Right lobe of liver (tissue), 6 donors: ENCODE data around the gene CATSPERD. TPM values are rescaled to one million over a fixed set of nuclear protein-coding genes. Genes with fewer than 3 reads are reported as not detected.
A peak's percentile ranks its signal among the peaks of the same experiment; 100 is the strongest.

Experiments used
- ATAC-seq, 4 donors: fragments of 200-7000 bp; cut with Tn5 transposase; one replicate each; pipeline ENCODE4 v1.9.1; 2020; ENCODE audit warnings: mild to moderate bottlenecking in 4 of 4, moderate library complexity in 4 of 4
- DNase-seq, 3 donors: peaks; one replicate each; pipeline ENCODE4 v3.0.0-alpha.2; 2020
- H3K27ac ChIP-seq, 3 donors: fragments of 200-600 bp; one replicate each; pipeline ENCODE4 v1.8.0; 2022
- H3K27me3 ChIP-seq, 2 donors: fragments of 200-600 bp; one replicate each; pipeline ENCODE4 v1.8.0; 2022
- H3K36me3 ChIP-seq, 4 donors: fragments of 200-600 bp; sonication (generic) in 1 of 4; one replicate each; pipeline versions ENCODE4 v1.5.1 to v1.8.0; 2017 to 2022; ENCODE audit warnings: control low read depth in 1 of 4
- H3K4me1 ChIP-seq, 4 donors: fragments of 200-600 bp; sonication (generic) in 1 of 4; one replicate each; pipeline versions ENCODE4 v1.5.1 to v1.8.0; 2017 to 2022; ENCODE audit warnings: control low read depth in 1 of 4
- H3K4me3 ChIP-seq, 3 donors: fragments of 200-600 bp; one replicate each; pipeline ENCODE4 v1.8.0; 2022
- H3K9me3 ChIP-seq, 4 donors: fragments of 200-600 bp; sonication (generic) in 1 of 4; one replicate each; pipeline versions ENCODE4 v1.5.1 to v1.8.0; 2017 to 2022; ENCODE audit warnings: control low read depth in 1 of 4
- POLR2A ChIP-seq: fragments of 450-650 bp; IDR thresholded peaks from one replicate; pipeline ENCODE4 v1.6.1; 2017; ENCODE audit warnings: antibody characterized with exemption, mild to moderate bottlenecking
- WGBS: methylation state at CpG from one replicate; pipeline ENCODE4 v1.1.6; 2018; ENCODE audit warnings: low coverage, low lambda C conversion rate; ENCODE audit not compliant: insufficient coverage; ENCODE audit errors: missing lambda C conversion rate; 5-methylcytosine and 5-hydroxymethylcytosine counted together
- intact Hi-C, 2 donors: fragments of 100-400 bp; cut with DNase I; formaldehyde crosslinking; loops; one replicate each; pipeline versions ENCODE4 v1.11.2 to v1.14.1; 2022
- total RNA-seq, 6 experiments: library from RNA; depleted of rRNA in 2 of 6; stranded (reverse); fragments of >200 nt in 2 of 6; fragmentation: NEBNext Ultra II Directional in 3 of 6; extraction: Animal tissue kit (Norgen Biotek cat#: 25700) in 3 of 6; gene quantifications; one replicate each; pipeline versions ENCODE4 v1.1.0 to v1.2.4, GENCODE V29; 2016 to 2023
- TF ChIP-seq, protein P1 (sequence below), 4 donors: fragments of 200-600 bp in 3 of 4; fragments of 450-650 bp in 1 of 4; IDR thresholded peaks; one replicate each; pipeline versions ENCODE4 v1.5.1 to v1.8.0; 2016 to 2022; ENCODE audit warnings: antibody characterized with exemption in 4 of 4, mild to moderate bottlenecking in 2 of 4
- donor health status: DM: no; HTN: yes; CAD: no.
- donor health status: DM: no; HTN: no; CAD: no.
- donor health status: DM: no; HTN: no; CAD: no.
- donor health status: DM: no; HTN: yes; CAD: no.
- donor health status: DM: no; HTN: yes; CAD: no.

Gene CATSPERD
- total RNA-seq, 6 experiments from 2014 or later, result not detected

DNA sequence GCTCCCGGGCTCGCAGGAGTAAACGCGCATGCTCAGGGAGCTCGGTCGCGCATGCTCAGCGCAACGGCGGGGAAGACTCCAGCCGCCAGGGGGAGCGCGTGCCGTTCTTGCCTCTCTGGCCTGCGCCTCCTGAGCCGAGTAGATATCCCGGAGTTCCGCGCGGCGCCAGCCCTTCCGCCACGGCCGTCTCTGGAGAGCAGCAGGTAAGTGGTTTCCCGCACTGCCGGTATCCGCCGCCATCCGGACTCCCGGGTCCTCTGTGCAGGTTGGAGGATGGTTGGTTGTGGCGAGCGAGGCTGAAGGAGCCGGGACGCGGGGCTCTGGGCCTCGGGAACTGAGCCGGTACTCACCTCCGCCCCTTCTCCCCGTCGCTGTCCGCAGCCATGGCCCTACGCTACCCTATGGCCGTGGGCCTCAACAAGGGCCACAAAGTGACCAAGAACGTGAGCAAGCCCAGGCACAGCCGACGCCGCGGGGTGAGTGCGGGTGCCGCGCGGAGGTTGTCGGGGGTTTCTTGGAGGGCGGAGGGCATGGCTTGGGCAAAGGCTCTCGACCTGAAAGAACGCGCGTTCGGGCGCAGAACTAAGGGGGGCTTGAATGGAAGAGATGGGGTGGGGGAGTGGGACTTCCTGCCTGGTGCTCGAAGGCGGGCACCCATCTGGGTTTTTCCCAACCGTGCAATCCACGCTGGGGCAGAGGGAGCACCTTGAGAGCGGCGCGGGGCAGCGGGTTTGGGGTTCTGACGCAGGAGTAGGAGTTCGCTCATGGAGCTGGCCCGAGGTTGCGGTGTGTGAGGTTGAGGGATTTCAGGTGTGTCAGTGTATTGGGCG is 30.1 kb upstream of the CATSPERD start, which contains the start of gene RPL36:
TSS of gene RPL36 (plus strand) at position 171 of the 830 bp plus-strand sequence. CDS start at position 384, 213 bp downstream.
- peak; percentile 66 to 75 (median 73) for ATAC-seq
- TF ChIP-seq POLR2A, result peak; percentile 94
- TF ChIP-seq, protein P1, sequence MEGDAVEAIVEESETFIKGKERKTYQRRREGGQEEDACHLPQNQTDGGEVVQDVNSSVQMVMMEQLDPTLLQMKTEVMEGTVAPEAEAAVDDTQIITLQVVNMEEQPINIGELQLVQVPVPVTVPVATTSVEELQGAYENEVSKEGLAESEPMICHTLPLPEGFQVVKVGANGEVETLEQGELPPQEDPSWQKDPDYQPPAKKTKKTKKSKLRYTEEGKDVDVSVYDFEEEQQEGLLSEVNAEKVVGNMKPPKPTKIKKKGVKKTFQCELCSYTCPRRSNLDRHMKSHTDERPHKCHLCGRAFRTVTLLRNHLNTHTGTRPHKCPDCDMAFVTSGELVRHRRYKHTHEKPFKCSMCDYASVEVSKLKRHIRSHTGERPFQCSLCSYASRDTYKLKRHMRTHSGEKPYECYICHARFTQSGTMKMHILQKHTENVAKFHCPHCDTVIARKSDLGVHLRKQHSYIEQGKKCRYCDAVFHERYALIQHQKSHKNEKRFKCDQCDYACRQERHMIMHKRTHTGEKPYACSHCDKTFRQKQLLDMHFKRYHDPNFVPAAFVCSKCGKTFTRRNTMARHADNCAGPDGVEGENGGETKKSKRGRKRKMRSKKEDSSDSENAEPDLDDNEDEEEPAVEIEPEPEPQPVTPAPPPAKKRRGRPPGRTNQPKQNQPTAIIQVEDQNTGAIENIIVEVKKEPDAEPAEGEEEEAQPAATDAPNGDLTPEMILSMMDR (IDR thresholded peaks at IDR 0.05), result peak; percentile 97 to 99 (median 98)
- Histone ChIP-seq H3K4me3 (peak within 1 kb of the TSS; percentile 70 to 89 (median 71)), H3K4me1 (peaks cover 0 to 10% (median under 1%) of the 10 kb centered on the region in 4 donors), H3K9me3 (no peaks in the 10 kb centered on the region), H3K36me3 (peaks cover 0 to 35% (median 11%) of the 10 kb centered on the region in 4 donors), H3K27me3 (no peaks in the 10 kb centered on the region), H3K27ac (peak within 1 kb of the TSS; percentile 69 to 85 (median 72))
- intact Hi-C loops, result no loop called here
- DNase-seq, result peak; percentile 98
- WGBS, result under 1% methylated on average over 18 of the region's 73 CpGs

DNA sequence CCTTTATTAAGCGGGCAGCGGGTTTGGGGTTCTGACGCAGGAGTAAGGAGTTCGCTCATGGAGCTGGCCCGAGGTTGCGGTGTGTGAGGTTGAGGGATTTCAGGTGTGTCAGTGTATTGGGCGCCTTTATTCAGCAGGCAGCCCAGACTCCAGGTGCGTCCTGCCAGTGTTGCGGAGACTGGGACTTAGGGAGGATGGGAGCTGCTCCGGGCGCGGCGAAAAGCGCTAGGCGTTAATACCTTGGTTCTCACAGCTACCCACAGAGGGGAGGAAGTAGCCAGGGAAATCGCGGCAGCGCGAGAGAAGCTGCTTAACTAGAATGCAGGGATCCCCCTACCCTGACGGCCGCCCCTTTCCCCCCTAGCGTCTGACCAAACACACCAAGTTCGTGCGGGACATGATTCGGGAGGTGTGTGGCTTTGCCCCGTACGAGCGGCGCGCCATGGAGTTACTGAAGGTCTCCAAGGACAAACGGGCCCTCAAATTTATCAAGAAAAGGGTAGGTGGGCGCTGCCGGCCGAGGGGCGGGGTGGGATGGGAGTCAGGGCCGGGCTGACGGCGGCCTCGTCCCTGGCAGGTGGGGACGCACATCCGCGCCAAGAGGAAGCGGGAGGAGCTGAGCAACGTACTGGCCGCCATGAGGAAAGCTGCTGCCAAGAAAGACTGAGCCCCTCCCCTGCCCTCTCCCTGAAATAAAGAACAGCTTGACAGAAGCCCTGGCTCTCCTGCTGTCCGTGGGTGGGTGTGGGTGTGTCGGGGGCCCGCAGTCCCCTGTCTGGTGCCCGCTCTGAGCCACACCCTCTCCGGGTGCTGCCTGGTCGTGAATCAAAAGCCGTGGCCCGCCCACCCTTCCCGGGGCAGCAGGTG is 29.2 kb upstream of the CATSPERD start:
- H3K9me3 ChIP-seq, result no peaks in the 10 kb centered on the region

DNA sequence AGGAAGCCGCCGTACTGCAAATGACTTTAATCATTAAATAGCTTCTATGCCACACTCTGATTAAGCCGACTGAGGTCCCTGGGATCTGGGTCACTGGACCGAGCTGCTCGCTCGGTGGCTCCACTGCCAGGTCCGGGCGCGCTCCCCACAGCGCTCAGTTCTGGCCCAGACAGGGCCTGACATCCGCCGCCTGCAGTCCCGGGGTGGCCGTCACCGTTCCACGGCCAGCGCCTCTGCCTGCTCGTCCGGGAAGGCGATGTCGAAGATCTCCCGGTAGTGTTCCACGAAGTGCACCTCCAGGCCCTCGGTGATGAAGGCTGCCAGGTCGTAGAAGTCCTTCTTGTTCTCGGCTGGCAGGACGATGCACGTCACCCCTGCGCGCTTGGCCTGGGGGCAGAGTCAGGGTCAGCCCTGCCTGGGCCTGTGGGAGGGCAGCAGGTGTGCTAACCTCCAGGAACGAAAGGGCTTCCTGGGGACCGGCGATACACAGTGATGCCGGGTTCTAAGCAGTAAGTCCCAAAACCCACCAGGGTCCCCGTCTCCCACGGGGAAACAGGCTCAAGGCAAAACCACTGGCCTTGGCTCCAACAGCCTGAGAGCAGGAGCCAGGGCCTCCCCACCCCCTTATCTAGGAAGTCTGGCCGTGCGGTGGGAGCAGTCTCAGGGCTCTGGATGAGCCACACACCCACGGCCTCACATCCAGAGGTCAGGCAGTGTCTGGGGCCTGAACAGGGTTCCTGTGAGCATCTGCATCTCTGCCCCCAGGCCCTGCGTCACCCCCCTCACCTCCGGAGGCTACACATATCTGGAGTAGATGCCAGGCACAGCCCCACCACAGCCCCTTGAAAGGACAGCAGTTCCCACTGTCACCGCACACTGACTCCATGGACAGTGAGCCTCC is 28.4 kb upstream of the CATSPERD start:
- Histone ChIP-seq H3K27ac (peak overlapping the region in 1 of 3 donors; percentile 85), H3K36me3 (peaks cover 0 to 48% (median 18%) of the 10 kb centered on the region in 4 donors), H3K4me3 (peak overlapping the region; percentile 70 to 89 (median 71))

More for the DNA sequence above, 29.2 kb upstream of the CATSPERD start:
- DNase-seq, result peak in 2 of 3 donors; percentile 56 to 66
- ATAC-seq, result peak in 1 of 4 donors; percentile 2
- H3K27ac ChIP-seq, result peak overlapping the region; percentile 69 to 85 (median 72)
- TF ChIP-seq, protein P1 (IDR thresholded peaks at IDR 0.05), result no peak
- TF ChIP-seq POLR2A, result no peak
- intact Hi-C loops, result no loop called here
- peak overlapping the region; percentile 70 to 89 (median 71) for H3K4me3 ChIP-seq
- peaks cover 0 to 44% (median 16%) of the 10 kb centered on the region in 4 donors for H3K36me3 ChIP-seq
- H3K27me3 ChIP-seq, result no peaks in the 10 kb centered on the region
- H3K4me1 ChIP-seq, result peaks cover 0 to 10% (median under 1%) of the 10 kb centered on the region in 4 donors
- no CpG with 5 or more reads among the region's 54 CpGs for WGBS

More for the DNA sequence above, 28.4 kb upstream of the CATSPERD start:
- no peak for ATAC-seq
- intact Hi-C loops, result no loop called here
- peak in 1 of 3 donors; percentile 52 for DNase-seq
- peaks cover 0 to 10% (median under 1%) of the 10 kb centered on the region in 4 donors for H3K4me1 ChIP-seq
- no peaks in the 10 kb centered on the region for H3K27me3 ChIP-seq
- no CpG with 5 or more reads among the region's 42 CpGs for WGBS
- no peak for TF ChIP-seq POLR2A
- TF ChIP-seq, protein P1 (IDR thresholded peaks at IDR 0.05), result no peak
- no peaks in the 10 kb centered on the region for H3K9me3 ChIP-seq
